ENCODE data around the gene FIBCD1.
"Not testable (repeated sequence)": the region's sequence is repeated elsewhere in the genome, so short reads cannot be mapped to it uniquely, and the experiment has no call there.

The FIBCD1 gene

GRCh38 chr9:130914417-130915095, 24.5 kb downstream of the FIBCD1 start:
- H3K36me3 ChIP-seq (ENCODE audit: control insufficient read depth, insufficient read depth, low read length), result no peaks in the 10 kb centered on the region
- no peak overlapping the region for H3K4me3 ChIP-seq (replicated peaks; ENCODE audit: low read depth, low read length)
- peaks cover 2% of the 10 kb centered on the region; the same call in 1 of the 2 replicates for H3K27me3 ChIP-seq (replicated peaks; ENCODE audit: control insufficient read depth, insufficient read depth, low read length)
- no peak for TF ChIP-seq CTCF (IDR thresholded peaks at IDR 0.05; ENCODE audit: insufficient read depth, low read length, poor library complexity, severe bottlenecking)
- no peak for DNase-seq (ENCODE audit: extremely low read depth, insufficient read length)

- H3K27me3 ChIP-seq (replicated peaks; ENCODE audit: control insufficient read depth, insufficient read depth, low read length), result peaks cover 2% of the 10 kb centered on the region; the same call in 1 of the 2 replicates
- DNase-seq (ENCODE audit: extremely low read depth, insufficient read length), result no peak
- no peak for TF ChIP-seq CTCF (IDR thresholded peaks at IDR 0.05; ENCODE audit: insufficient read depth, low read length, poor library complexity, severe bottlenecking)
Observed at GRCh38 chr9:130913599-130914416, 25.2 kb downstream of the FIBCD1 start.

GRCh38 chr9:130912932-130913598, 26.0 kb downstream of the FIBCD1 start:
- Histone ChIP-seq H3K36me3 (ENCODE audit: control insufficient read depth, insufficient read depth, low read length) (no peaks in the 10 kb centered on the region), H3K27me3 (replicated peaks; ENCODE audit: control insufficient read depth, insufficient read depth, low read length) (peaks cover 2% of the 10 kb centered on the region; the same call in 1 of the 2 replicates), H3K4me3 (replicated peaks; ENCODE audit: low read depth, low read length) (no peak overlapping the region)
- TF ChIP-seq CTCF (IDR thresholded peaks at IDR 0.05; ENCODE audit: insufficient read depth, low read length, poor library complexity, severe bottlenecking), result no peak
- no peak for DNase-seq (ENCODE audit: extremely low read depth, insufficient read length)

More at GRCh38 chr9:130913599-130914416, 25.2 kb downstream of the FIBCD1 start:
- no peak overlapping the region for H3K4me3 ChIP-seq (replicated peaks; ENCODE audit: low read depth, low read length)
- no peaks in the 10 kb centered on the region for H3K36me3 ChIP-seq (ENCODE audit: control insufficient read depth, insufficient read depth, low read length)

- H3K27me3 ChIP-seq (replicated peaks; ENCODE audit: control insufficient read depth, insufficient read depth, low read length), result peaks cover 2% of the 10 kb centered on the region; the same call in 1 of the 2 replicates
- H3K36me3 ChIP-seq (ENCODE audit: control insufficient read depth, insufficient read depth, low read length), result no peaks in the 10 kb centered on the region
- no peak overlapping the region for H3K4me3 ChIP-seq (replicated peaks; ENCODE audit: low read depth, low read length)
- TF ChIP-seq CTCF (IDR thresholded peaks at IDR 0.05; ENCODE audit: insufficient read depth, low read length, poor library complexity, severe bottlenecking), result no peak
- no peak for DNase-seq (ENCODE audit: extremely low read depth, insufficient read length)
Observed at GRCh38 chr9:130911254-130912049, 27.6 kb downstream of the FIBCD1 start.

GRCh38 chr9:130910670-130911069, 28.4 kb downstream of the FIBCD1 start:
- H3K4me3 ChIP-seq (replicated peaks; ENCODE audit: low read depth, low read length); H3K27me3 ChIP-seq (replicated peaks; ENCODE audit: control insufficient read depth, insufficient read depth, low read length); DNase-seq (ENCODE audit: extremely low read depth, insufficient read length); H3K36me3 ChIP-seq (ENCODE audit: control insufficient read depth, insufficient read depth, low read length): not testable (repeated sequence)

GRCh38 chr9:130910041-130910440, 29.0 kb downstream of the FIBCD1 start:
- not testable (repeated sequence) for H3K4me3 ChIP-seq (replicated peaks; ENCODE audit: low read depth, low read length); H3K36me3 ChIP-seq (ENCODE audit: control insufficient read depth, insufficient read depth, low read length); DNase-seq (ENCODE audit: extremely low read depth, insufficient read length); H3K27me3 ChIP-seq (replicated peaks; ENCODE audit: control insufficient read depth, insufficient read depth, low read length)

Measured in GM06990 (cell line).